HG03575 (cell line): ENCODE data around the gene TAX1BP3.

Experiments used
- ATAC-seq: cut with Tn5 transposase; IDR thresholded peaks from one replicate; pipeline ENCODE4 v1.9.1; 2021; ENCODE audit not compliant: unreplicated experiment, insufficient number of reproducible peaks, low FRiP score; ENCODE audit errors: extremely low read depth

TAX1BP3 gene

GRCh38 chr17:3689262-3690093 is 21.1 kb upstream of the TAX1BP3 start:
- ATAC-seq, result no peak

- no peak for ATAC-seq
These were observed 20.5 kb upstream of the TAX1BP3 start for GRCh38 chr17:3688852-3689261.

- ATAC-seq, result no peak
These were observed 19.7 kb upstream of the TAX1BP3 start for GRCh38 chr17:3688027-3688553.

- ATAC-seq, result no peak
These were observed 16.8 kb upstream of the TAX1BP3 start for GRCh38 chr17:3685174-3685573.

- no peak for ATAC-seq
These were observed 14.7 kb upstream of the TAX1BP3 start for GRCh38 chr17:3683054-3683511.

- ATAC-seq, result no peak
These were observed 13.7 kb upstream of the TAX1BP3 start for GRCh38 chr17:3682033-3682432.

GRCh38 chr17:3681565-3681964 is 13.2 kb upstream of the TAX1BP3 start:
- ATAC-seq, result no peak

- ATAC-seq, result no peak
These were observed 12.7 kb upstream of the TAX1BP3 start for GRCh38 chr17:3681057-3681456.

- ATAC-seq, result no peak
These were observed 11.3 kb upstream of the TAX1BP3 start for GRCh38 chr17:3679531-3680126.

GRCh38 chr17:3678821-3679530 is 10.6 kb upstream of the TAX1BP3 start:
- no peak for ATAC-seq

GRCh38 chr17:3678095-3678820 is 9.9 kb upstream of the TAX1BP3 start:
- ATAC-seq, result no peak

- no peak for ATAC-seq
These were observed 7.5 kb upstream of the TAX1BP3 start for GRCh38 chr17:3675886-3676285.

- ATAC-seq, result no peak
These were observed 4.2 kb upstream of the TAX1BP3 start for GRCh38 chr17:3672571-3672970.

GRCh38 chr17:3669548-3669947 is 1.2 kb upstream of the TAX1BP3 start:
- ATAC-seq, result no peak

GRCh38 chr17:3669085-3669347 is 638 bp upstream of the TAX1BP3 start:
- no peak for ATAC-seq

- no peak for ATAC-seq
These were observed 756 bp downstream of the TAX1BP3 start for GRCh38 chr17:3667366-3668278.

GRCh38 chr17:3666516-3666915 is 1.9 kb downstream of the TAX1BP3 start:
- ATAC-seq, result no peak

- no peak for ATAC-seq
These were observed 2.5 kb downstream of the TAX1BP3 start for GRCh38 chr17:3665834-3666233.
